Measurements from ENCODE around the gene TNFRSF18. TPM values are rescaled to one million over a fixed set of nuclear protein-coding genes. Genes with fewer than 3 reads are reported as not detected.

The TNFRSF18 gene
- total and polyA plus RNA-seq, 4 donors: 0.17 to 0.24 (median 0.19) TPM; not detected in 1

DNA sequence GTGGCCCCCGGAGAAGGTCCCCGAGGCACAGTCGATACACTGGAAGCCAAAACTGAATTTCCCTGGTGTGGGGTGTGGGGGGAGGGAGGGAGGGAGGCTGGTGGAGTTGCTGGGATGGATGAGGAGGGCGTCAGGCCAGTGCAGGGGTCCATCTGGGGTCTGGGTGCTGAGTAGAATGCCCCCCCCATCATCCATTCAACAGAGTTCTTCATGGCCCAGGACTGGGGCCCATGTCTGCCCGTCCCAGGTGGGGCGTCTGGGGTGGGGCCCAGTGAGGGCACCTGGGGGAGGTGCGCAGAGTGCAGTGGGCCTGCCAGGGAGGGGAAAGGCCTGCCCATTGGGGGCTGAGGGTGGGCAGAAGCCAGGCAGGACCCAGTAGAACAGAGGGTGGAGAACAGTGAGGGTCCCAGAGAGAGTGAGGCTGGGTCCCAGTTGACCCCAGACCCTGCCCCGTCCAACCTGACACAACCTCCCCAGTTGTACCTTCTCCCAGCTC is 1.9 kb downstream of the TNFRSF18 start:
- no peak overlapping the region for H3K9ac ChIP-seq (ENCODE audit: low read depth in 1 of 2, low read length in 2 of 2)
- H3K27me3 ChIP-seq (ENCODE audit: control insufficient read depth in 4 of 4, insufficient read depth in 4 of 4, low read length in 3 of 4): peaks cover 0 to 8% (median 0%) of the 10 kb centered on the region in 4 donors
- DNase-seq (ENCODE audit: low spot score): no peak
- H3K36me3 ChIP-seq (ENCODE audit: control insufficient read depth in 4 of 4, insufficient read depth in 3 of 4, low read depth in 1 of 4, low read length in 3 of 4): no peaks in the 10 kb centered on the region
- H3K4me3 ChIP-seq (ENCODE audit: low read depth in 1 of 3, low read length in 3 of 3): no peak overlapping the region
- no peaks in the 10 kb centered on the region for H3K9me3 ChIP-seq (ENCODE audit: control insufficient read depth in 4 of 4, low read length in 3 of 4)
- WGBS: 83% methylated on average over 8 of the region's 8 CpGs
- no peak overlapping the region for H3K27ac ChIP-seq (ENCODE audit: low read depth in 1 of 2, low read length in 2 of 2)
- H3K4me1 ChIP-seq (ENCODE audit: control insufficient read depth in 4 of 4, insufficient read depth in 4 of 4, low read length in 3 of 4): peaks cover 0 to 9% (median 4%) of the 10 kb centered on the region in 4 donors
- no peak for TF ChIP-seq YY1 (IDR thresholded peaks at IDR 0.05)
- TF ChIP-seq FOXA2 (IDR thresholded peaks at IDR 0.05): no peak
- TF ChIP-seq FOXA1 (IDR thresholded peaks at IDR 0.05): no peak

- H3K27me3 ChIP-seq (ENCODE audit: control insufficient read depth in 4 of 4, insufficient read depth in 4 of 4, low read length in 3 of 4): peaks cover 0 to 8% (median 0%) of the 10 kb centered on the region in 4 donors
- 66% methylated on average over 49 of the region's 49 CpGs for WGBS
These were observed 2.6 kb downstream of the TNFRSF18 start for GRCh38 chr1:1203561-1204424.

More at GRCh38 chr1:1203561-1204424, 2.6 kb downstream of the TNFRSF18 start:
- H3K36me3 ChIP-seq (ENCODE audit: control insufficient read depth in 4 of 4, insufficient read depth in 3 of 4, low read depth in 1 of 4, low read length in 3 of 4): no peaks in the 10 kb centered on the region
- TF ChIP-seq, protein P1, sequence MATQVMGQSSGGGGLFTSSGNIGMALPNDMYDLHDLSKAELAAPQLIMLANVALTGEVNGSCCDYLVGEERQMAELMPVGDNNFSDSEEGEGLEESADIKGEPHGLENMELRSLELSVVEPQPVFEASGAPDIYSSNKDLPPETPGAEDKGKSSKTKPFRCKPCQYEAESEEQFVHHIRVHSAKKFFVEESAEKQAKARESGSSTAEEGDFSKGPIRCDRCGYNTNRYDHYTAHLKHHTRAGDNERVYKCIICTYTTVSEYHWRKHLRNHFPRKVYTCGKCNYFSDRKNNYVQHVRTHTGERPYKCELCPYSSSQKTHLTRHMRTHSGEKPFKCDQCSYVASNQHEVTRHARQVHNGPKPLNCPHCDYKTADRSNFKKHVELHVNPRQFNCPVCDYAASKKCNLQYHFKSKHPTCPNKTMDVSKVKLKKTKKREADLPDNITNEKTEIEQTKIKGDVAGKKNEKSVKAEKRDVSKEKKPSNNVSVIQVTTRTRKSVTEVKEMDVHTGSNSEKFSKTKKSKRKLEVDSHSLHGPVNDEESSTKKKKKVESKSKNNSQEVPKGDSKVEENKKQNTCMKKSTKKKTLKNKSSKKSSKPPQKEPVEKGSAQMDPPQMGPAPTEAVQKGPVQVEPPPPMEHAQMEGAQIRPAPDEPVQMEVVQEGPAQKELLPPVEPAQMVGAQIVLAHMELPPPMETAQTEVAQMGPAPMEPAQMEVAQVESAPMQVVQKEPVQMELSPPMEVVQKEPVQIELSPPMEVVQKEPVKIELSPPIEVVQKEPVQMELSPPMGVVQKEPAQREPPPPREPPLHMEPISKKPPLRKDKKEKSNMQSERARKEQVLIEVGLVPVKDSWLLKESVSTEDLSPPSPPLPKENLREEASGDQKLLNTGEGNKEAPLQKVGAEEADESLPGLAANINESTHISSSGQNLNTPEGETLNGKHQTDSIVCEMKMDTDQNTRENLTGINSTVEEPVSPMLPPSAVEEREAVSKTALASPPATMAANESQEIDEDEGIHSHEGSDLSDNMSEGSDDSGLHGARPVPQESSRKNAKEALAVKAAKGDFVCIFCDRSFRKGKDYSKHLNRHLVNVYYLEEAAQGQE (IDR thresholded peaks at IDR 0.05): no peak
- no peak for TF ChIP-seq SP1 (IDR thresholded peaks at IDR 0.05)
- TF ChIP-seq, protein P2, sequence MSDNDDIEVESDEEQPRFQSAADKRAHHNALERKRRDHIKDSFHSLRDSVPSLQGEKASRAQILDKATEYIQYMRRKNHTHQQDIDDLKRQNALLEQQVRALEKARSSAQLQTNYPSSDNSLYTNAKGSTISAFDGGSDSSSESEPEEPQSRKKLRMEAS (IDR thresholded peaks at IDR 0.05): no peak
- no peak for TF ChIP-seq RAD21 (IDR thresholded peaks at IDR 0.05)
- TF ChIP-seq, protein P3, sequence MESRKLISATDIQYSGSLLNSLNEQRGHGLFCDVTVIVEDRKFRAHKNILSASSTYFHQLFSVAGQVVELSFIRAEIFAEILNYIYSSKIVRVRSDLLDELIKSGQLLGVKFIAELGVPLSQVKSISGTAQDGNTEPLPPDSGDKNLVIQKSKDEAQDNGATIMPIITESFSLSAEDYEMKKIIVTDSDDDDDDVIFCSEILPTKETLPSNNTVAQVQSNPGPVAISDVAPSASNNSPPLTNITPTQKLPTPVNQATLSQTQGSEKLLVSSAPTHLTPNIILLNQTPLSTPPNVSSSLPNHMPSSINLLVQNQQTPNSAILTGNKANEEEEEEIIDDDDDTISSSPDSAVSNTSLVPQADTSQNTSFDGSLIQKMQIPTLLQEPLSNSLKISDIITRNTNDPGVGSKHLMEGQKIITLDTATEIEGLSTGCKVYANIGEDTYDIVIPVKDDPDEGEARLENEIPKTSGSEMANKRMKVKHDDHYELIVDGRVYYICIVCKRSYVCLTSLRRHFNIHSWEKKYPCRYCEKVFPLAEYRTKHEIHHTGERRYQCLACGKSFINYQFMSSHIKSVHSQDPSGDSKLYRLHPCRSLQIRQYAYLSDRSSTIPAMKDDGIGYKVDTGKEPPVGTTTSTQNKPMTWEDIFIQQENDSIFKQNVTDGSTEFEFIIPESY (IDR thresholded peaks at IDR 0.05): no peak
- no peak for TF ChIP-seq TAF1 (conservative IDR thresholded peaks at IDR 0.05)
- TF ChIP-seq ATF3 (IDR thresholded peaks at IDR 0.05): no peak
- no peak for TF ChIP-seq RXRA (IDR thresholded peaks at IDR 0.05)
- no peak for TF ChIP-seq GABPA (IDR thresholded peaks at IDR 0.05 in 1 of 2, conservative IDR thresholded peaks at IDR 0.05 in 1 of 2)
- TF ChIP-seq, protein P4, sequence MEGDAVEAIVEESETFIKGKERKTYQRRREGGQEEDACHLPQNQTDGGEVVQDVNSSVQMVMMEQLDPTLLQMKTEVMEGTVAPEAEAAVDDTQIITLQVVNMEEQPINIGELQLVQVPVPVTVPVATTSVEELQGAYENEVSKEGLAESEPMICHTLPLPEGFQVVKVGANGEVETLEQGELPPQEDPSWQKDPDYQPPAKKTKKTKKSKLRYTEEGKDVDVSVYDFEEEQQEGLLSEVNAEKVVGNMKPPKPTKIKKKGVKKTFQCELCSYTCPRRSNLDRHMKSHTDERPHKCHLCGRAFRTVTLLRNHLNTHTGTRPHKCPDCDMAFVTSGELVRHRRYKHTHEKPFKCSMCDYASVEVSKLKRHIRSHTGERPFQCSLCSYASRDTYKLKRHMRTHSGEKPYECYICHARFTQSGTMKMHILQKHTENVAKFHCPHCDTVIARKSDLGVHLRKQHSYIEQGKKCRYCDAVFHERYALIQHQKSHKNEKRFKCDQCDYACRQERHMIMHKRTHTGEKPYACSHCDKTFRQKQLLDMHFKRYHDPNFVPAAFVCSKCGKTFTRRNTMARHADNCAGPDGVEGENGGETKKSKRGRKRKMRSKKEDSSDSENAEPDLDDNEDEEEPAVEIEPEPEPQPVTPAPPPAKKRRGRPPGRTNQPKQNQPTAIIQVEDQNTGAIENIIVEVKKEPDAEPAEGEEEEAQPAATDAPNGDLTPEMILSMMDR (IDR thresholded peaks at IDR 0.05; ENCODE audit: low read depth, low read length, missing input control): no peak
- no peak for TF ChIP-seq FOXA1 (IDR thresholded peaks at IDR 0.05)
- no peak overlapping the region for H3K9ac ChIP-seq (ENCODE audit: low read depth in 1 of 2, low read length in 2 of 2)
- no peak overlapping the region for H3K4me3 ChIP-seq (ENCODE audit: low read depth in 1 of 3, low read length in 3 of 3)
- H3K9me3 ChIP-seq (ENCODE audit: control insufficient read depth in 4 of 4, low read length in 3 of 4): no peaks in the 10 kb centered on the region
- no peak overlapping the region for H3K27ac ChIP-seq (ENCODE audit: low read depth in 1 of 2, low read length in 2 of 2)
- no peak for DNase-seq (ENCODE audit: low spot score)
- peaks cover 0 to 9% (median 4%) of the 10 kb centered on the region in 4 donors for H3K4me1 ChIP-seq (ENCODE audit: control insufficient read depth in 4 of 4, insufficient read depth in 4 of 4, low read length in 3 of 4)
